Stimulated activated CD4-positive, alpha-beta T cell treated with anti-CD3 and anti-CD28 coated beads, Interleukin-2, amount 100 ng/mL, for 48 hours (primary cell): ENCODE results near the gene DUSP9.

ENCODE experiments used
- DNase-seq, 2 donors: peaks; one replicate each; pipeline ENCODE4 v3.0.0-alpha.2; 2020

DUSP9 gene

GRCh38 chrX:153649178-153649914 is 2.3 kb downstream of the DUSP9 start:
- peak in 1 of 2 donors; percentile 30 for DNase-seq

GRCh38 chrX:153649915-153650782 is 3.1 kb downstream of the DUSP9 start:
- DNase-seq: no peak

- DNase-seq: no peak
Measured at GRCh38 chrX:153650959-153651358, 4.0 kb downstream of the DUSP9 start.

GRCh38 chrX:153651540-153652079 is 4.6 kb downstream of the DUSP9 start:
- no peak for DNase-seq

GRCh38 chrX:153653556-153653955 is 6.6 kb downstream of the DUSP9 start:
- DNase-seq: no peak

GRCh38 chrX:153657161-153657560 is 10.2 kb downstream of the DUSP9 start:
- no peak for DNase-seq

GRCh38 chrX:153659268-153659667 is 12.3 kb downstream of the DUSP9 start:
- DNase-seq: no peak

- DNase-seq: peak; percentile 47
Measured at GRCh38 chrX:153662266-153662665, 15.3 kb downstream of the DUSP9 start.

- no peak for DNase-seq
Measured at GRCh38 chrX:153665726-153666306, 18.8 kb downstream of the DUSP9 start.

- no peak for DNase-seq
Measured at GRCh38 chrX:153667281-153667955, 20.4 kb downstream of the DUSP9 start.

- peak; percentile 75 to 83 for DNase-seq
Measured at GRCh38 chrX:153667956-153668396, 21.0 kb downstream of the DUSP9 start.

GRCh38 chrX:153668423-153669173 is 21.6 kb downstream of the DUSP9 start:
- DNase-seq: no peak

- peak; percentile 35 to 59 for DNase-seq
Measured at GRCh38 chrX:153669174-153669890, 22.3 kb downstream of the DUSP9 start.

- no peak for DNase-seq
Measured at GRCh38 chrX:153669901-153670731, 23.1 kb downstream of the DUSP9 start.

GRCh38 chrX:153670748-153671588 is 24.0 kb downstream of the DUSP9 start:
- no peak for DNase-seq

- no peak for DNase-seq
Measured at GRCh38 chrX:153671589-153672530, 24.9 kb downstream of the DUSP9 start.

- DNase-seq: no peak
Measured at GRCh38 chrX:153672531-153673427, 25.8 kb downstream of the DUSP9 start.
